Measurements from ENCODE around the gene BRD1.

DNA sequence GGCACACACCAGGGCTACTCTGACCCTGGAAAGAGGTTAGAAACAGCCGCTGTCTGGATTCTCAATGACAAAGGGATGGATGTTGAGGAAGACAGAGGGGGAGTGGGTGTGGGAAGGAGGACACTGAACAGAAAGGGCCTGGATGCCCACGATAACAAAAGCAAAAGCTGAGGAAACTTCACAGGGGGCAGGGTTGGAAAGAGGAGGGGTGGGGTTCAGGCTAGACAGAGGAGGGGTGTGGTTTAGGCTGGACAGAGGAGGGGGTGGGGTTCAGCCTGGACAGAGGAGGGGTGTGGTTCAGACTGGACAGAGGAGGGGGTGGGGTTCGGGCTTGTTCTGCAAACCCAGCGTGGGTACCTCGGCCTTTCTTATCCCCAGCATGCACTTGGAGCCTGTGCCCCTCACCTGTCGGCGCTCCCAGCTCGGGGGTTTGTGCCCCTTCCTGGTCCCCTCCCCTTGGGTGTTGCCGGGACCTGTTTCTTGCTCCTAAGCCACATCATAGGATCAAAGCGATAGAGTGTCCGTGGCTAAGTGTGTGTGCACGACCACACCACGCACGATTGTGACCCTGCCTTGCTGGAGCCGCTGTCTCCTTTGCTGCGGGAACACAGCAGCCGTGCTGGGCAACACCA is 75.6 kb downstream of the BRD1 start:
- TF ChIP-seq REST (IDR thresholded peaks at IDR 0.05; ENCODE audit: insufficient read depth in 1 of 2, low read depth in 2 of 2, low read length in 2 of 2) (no peak), POLR2AphosphoS5 (IDR thresholded peaks at IDR 0.05; ENCODE audit: low read depth, low read length) (no peak)
